Karpas-422 (cell line): ENCODE results near the gene FAM240A. TPM values are rescaled to one million over a fixed set of nuclear protein-coding genes. Genes with fewer than 3 reads are reported as not detected.

Source experiments
- DNase-seq: peaks from one replicate; pipeline ENCODE4 v3.0.0-alpha.2; 2015
- H2AFZ ChIP-seq: fragments of 200-600 bp; sonication (generic); 2 replicates; pipeline ENCODE4 v1.6.1; 2014; ENCODE audit warnings: antibody characterized with exemption, low read length, mixed read lengths
- H3K27ac ChIP-seq: fragments of 200-600 bp; sonication (generic); 2 replicates; pipeline ENCODE4 v1.5.1; 2014; ENCODE audit warnings: mild to moderate bottlenecking, low read length, moderate library complexity
- H3K27me3 ChIP-seq: fragments of 200-600 bp; sonication (generic); 2 replicates; pipeline ENCODE4 v1.6.1; 2014; ENCODE audit warnings: low read length, mixed read lengths
- H3K36me3 ChIP-seq: fragments of 200-600 bp; sonication (generic); 2 replicates; pipeline ENCODE4 v1.6.1; 2014; ENCODE audit warnings: low read length, mixed read lengths; ENCODE audit not compliant: insufficient read depth
- H3K4me1 ChIP-seq: fragments of 200-600 bp; sonication (generic); 2 replicates; pipeline ENCODE4 v1.6.1; 2014; ENCODE audit warnings: mild to moderate bottlenecking, low read length, mixed read lengths
- H3K4me2 ChIP-seq: fragments of 200-600 bp; sonication (generic); 2 replicates; pipeline ENCODE4 v1.6.1; 2014; ENCODE audit warnings: low read length, low read depth, mild to moderate bottlenecking; ENCODE audit not compliant: poor library complexity, severe bottlenecking
- H3K4me3 ChIP-seq: fragments of 200-600 bp; sonication (generic); 2 replicates; pipeline ENCODE4 v1.5.1; 2014; ENCODE audit warnings: mild to moderate bottlenecking, antibody characterized with exemption, low read length, mixed read lengths
- H3K79me2 ChIP-seq: fragments of 200-600 bp; sonication (generic); 2 replicates; pipeline ENCODE4 v1.6.1; 2014; ENCODE audit warnings: mild to moderate bottlenecking, low read length, mixed read lengths
- H3K9ac ChIP-seq: fragments of 200-600 bp; sonication (generic); 2 replicates; pipeline ENCODE4 v1.6.0; 2014; ENCODE audit warnings: low read length
- H3K9me2 ChIP-seq: fragments of 200-600 bp; sonication (generic), shearing (Covaris generic); replicated peaks from 2 replicates; pipeline ENCODE4 v1.6.0; 2014; ENCODE audit warnings: mild to moderate bottlenecking, low read length, moderate library complexity; ENCODE audit not compliant: insufficient read depth
- H3K9me3 ChIP-seq: fragments of 300-700, 200-600 bp; sonication (generic); 2 replicates; pipeline ENCODE4 v1.6.1; 2014; ENCODE audit warnings: low read length, mixed read lengths
- H4K20me1 ChIP-seq: fragments of 200-600 bp; sonication (generic); 2 replicates; pipeline ENCODE4 v1.6.1; 2014; ENCODE audit warnings: mild to moderate bottlenecking, antibody characterized with exemption, low read length, low read depth; ENCODE audit not compliant: insufficient read depth
- total RNA-seq: library from RNA; depleted of rRNA; stranded (reverse); fragments of >200 nt; shearing (Covaris generic); gene quantifications from 2 replicates; pipeline ENCODE4 v1.2.3, GENCODE V29; 2014; ENCODE audit warnings: low replicate concordance

FAM240A gene
- total RNA-seq, 1 experiment from 2014 or later: not detected

GRCh38 chr3:46664971-46665762, 52.8 kb downstream of the FAM240A start:
- Histone ChIP-seq H3K9me3 (no peaks in the 10 kb centered on the region), H3K4me2 (no peak overlapping the region), H3K9ac (no peak overlapping the region), H4K20me1 (no peaks in the 10 kb centered on the region), H3K9me2 (no peaks in the 10 kb centered on the region), H3K4me1 (peaks cover 12% of the 10 kb centered on the region), H3K27ac (no peak overlapping the region), H3K4me3 (no peak overlapping the region), H3K27me3 (no peaks in the 10 kb centered on the region), H3K79me2 (no peaks in the 10 kb centered on the region), H3K36me3 (no peaks in the 10 kb centered on the region), H2AFZ (no peak overlapping the region)
- DNase-seq: no peak

DNA sequence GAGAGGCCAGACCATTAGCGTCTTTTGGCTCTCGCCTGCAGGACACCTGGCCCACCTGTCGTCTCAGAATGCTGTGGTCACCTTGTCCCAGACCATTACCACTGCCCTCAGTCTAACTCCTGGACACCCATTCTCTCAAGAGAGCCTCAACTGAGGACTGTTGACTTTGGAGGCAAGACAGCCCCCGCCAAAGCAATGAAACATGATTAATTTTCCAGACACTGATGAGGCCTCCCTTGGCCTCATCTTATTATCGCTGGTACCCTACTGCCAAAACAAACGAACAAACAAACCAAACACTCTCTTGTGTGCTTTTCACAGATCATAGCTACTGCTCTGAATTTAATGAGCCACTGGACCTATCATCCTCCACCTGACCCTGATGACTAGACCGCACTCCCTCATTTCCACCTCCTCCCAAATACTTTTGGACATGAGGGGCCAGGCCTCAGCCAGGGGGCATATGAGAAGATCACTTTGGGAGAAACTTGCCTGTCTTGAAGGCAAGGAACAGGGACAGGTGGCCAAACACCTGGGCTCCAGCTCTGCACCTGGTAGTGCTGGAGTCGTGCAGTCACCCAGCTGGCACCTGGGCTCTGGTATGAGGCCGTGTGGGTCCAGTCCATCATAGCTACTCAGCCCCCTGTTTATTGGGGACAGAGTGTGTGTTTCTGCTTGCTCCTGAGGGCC, 53.6 kb downstream of the FAM240A start:
- Histone ChIP-seq H4K20me1 (no peaks in the 10 kb centered on the region; the same call in 1 of the 2 replicates), H3K9me3 (no peaks in the 10 kb centered on the region), H3K36me3 (no peaks in the 10 kb centered on the region), H3K27me3 (no peaks in the 10 kb centered on the region), H2AFZ (no peak overlapping the region), H3K9ac (no peak overlapping the region), H3K4me2 (no peak overlapping the region), H3K4me1 (peaks cover 4% of the 10 kb centered on the region), H3K4me3 (no peak overlapping the region), H3K79me2 (no peaks in the 10 kb centered on the region), H3K27ac (no peak overlapping the region), H3K9me2 (no peaks in the 10 kb centered on the region)
- no peak for DNase-seq

GRCh38 chr3:46666453-46666845, 54.1 kb downstream of the FAM240A start:
- Histone ChIP-seq H3K79me2 (no peaks in the 10 kb centered on the region), H3K4me1 (no peaks in the 10 kb centered on the region), H4K20me1 (no peaks in the 10 kb centered on the region; the same call in 1 of the 2 replicates), H3K4me3 (no peak overlapping the region), H3K36me3 (no peaks in the 10 kb centered on the region), H3K9me2 (no peaks in the 10 kb centered on the region), H3K9me3 (no peaks in the 10 kb centered on the region), H3K9ac (no peak overlapping the region), H3K4me2 (no peak overlapping the region), H2AFZ (no peak overlapping the region), H3K27ac (no peak overlapping the region), H3K27me3 (no peaks in the 10 kb centered on the region)
- no peak for DNase-seq

GRCh38 chr3:46667061-46667621, 54.8 kb downstream of the FAM240A start:
- Histone ChIP-seq H4K20me1 (no peaks in the 10 kb centered on the region; the same call in 1 of the 2 replicates), H3K36me3 (no peaks in the 10 kb centered on the region), H2AFZ (no peak overlapping the region), H3K27me3 (no peaks in the 10 kb centered on the region), H3K9me2 (no peaks in the 10 kb centered on the region), H3K4me2 (no peak overlapping the region), H3K79me2 (no peaks in the 10 kb centered on the region), H3K9me3 (no peaks in the 10 kb centered on the region), H3K4me1 (no peaks in the 10 kb centered on the region), H3K4me3 (no peak overlapping the region), H3K9ac (no peak overlapping the region), H3K27ac (no peak overlapping the region)
- no peak for DNase-seq

DNA sequence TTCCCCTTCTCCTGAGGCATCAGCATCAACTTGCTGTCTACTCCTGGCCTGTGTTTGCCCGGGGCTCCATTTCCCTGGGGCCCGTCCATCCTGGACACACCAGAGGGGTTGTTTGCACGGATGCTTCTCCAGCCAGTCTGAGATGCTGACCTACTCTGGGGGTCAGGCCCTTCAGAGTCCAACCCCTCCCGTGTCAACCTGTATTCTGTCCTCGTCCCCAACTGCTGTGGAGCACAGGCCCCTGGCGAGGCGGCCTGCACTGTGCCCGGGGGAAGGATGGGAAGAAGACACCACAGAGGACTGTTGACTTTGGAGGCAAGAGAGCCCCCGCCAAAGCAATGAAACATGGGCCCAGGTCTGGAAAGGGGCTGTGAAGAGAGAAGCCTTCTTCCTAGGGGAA, 55.3 kb downstream of the FAM240A start:
- H3K4me2 ChIP-seq: no peak overlapping the region
- no peaks in the 10 kb centered on the region for H3K9me2 ChIP-seq
- no peaks in the 10 kb centered on the region for H3K79me2 ChIP-seq
- no peaks in the 10 kb centered on the region for H3K4me1 ChIP-seq
- no peaks in the 10 kb centered on the region for H3K9me3 ChIP-seq
- no peak overlapping the region for H3K27ac ChIP-seq
- H3K36me3 ChIP-seq: no peaks in the 10 kb centered on the region
- no peak overlapping the region for H2AFZ ChIP-seq
- no peaks in the 10 kb centered on the region for H3K27me3 ChIP-seq
- no peak for DNase-seq
- H3K9ac ChIP-seq: no peak overlapping the region
- no peaks in the 10 kb centered on the region; the same call in 1 of the 2 replicates for H4K20me1 ChIP-seq
- H3K4me3 ChIP-seq: no peak overlapping the region

GRCh38 chr3:46668116-46668515, 55.8 kb downstream of the FAM240A start:
- Histone ChIP-seq H3K27ac (no peak overlapping the region), H3K9me3 (no peaks in the 10 kb centered on the region), H4K20me1 (no peaks in the 10 kb centered on the region; the same call in 1 of the 2 replicates), H3K36me3 (no peaks in the 10 kb centered on the region), H3K4me3 (no peak overlapping the region), H3K9ac (no peak overlapping the region), H3K9me2 (no peaks in the 10 kb centered on the region), H2AFZ (no peak overlapping the region), H3K27me3 (no peaks in the 10 kb centered on the region), H3K4me2 (no peak overlapping the region), H3K4me1 (no peaks in the 10 kb centered on the region), H3K79me2 (no peaks in the 10 kb centered on the region)
- DNase-seq: no peak

- Histone ChIP-seq H3K9ac (no peak overlapping the region), H3K36me3 (no peaks in the 10 kb centered on the region), H3K9me3 (no peaks in the 10 kb centered on the region), H2AFZ (no peak overlapping the region), H3K79me2 (no peaks in the 10 kb centered on the region), H3K4me1 (no peaks in the 10 kb centered on the region), H3K4me2 (no peak overlapping the region), H3K27me3 (no peaks in the 10 kb centered on the region), H3K9me2 (no peaks in the 10 kb centered on the region), H3K4me3 (no peak overlapping the region), H3K27ac (no peak overlapping the region), H4K20me1 (no peaks in the 10 kb centered on the region; the same call in 1 of the 2 replicates)
- DNase-seq: no peak
Observed at GRCh38 chr3:46668591-46668990, 56.3 kb downstream of the FAM240A start.
